SK-N-SH treated with all-trans-retinoic acid at 6 μM for 48 hours (cell line): ENCODE data around the gene SHCBP1L.

ENCODE experiments used
- ATAC-seq: fragments of 200-7000 bp; cut with Tn5 transposase; 3 replicates; pipeline ENCODE4 v1.9.1; 2020; ENCODE audit warnings: mild to moderate bottlenecking, moderate library complexity
- ARNTL ChIP-seq: fragments of 450-650 bp; formaldehyde crosslinking; IDR thresholded peaks from 2 replicates; pipeline ENCODE4 v1.5.0; 2020; ENCODE audit warnings: low read depth, mild to moderate bottlenecking, moderate library complexity, borderline replicate concordance
- BACH2 ChIP-seq: fragments of 250-450 bp; sonication (Bioruptor Pico); IDR thresholded peaks from 2 replicates; pipeline ENCODE4 v1.9.0; 2021; ENCODE audit warnings: mild to moderate bottlenecking, borderline replicate concordance
- CSRNP3 ChIP-seq: fragments of 250-450 bp; sonication (Bioruptor Pico); IDR thresholded peaks from 2 replicates; pipeline ENCODE4 v1.5.1; 2021; ENCODE audit warnings: mild to moderate bottlenecking, moderate library complexity
- ESRRG ChIP-seq: fragments of 250-450 bp; sonication (Bioruptor Pico); IDR thresholded peaks from 2 replicates; pipeline ENCODE4 v1.6.1; 2021; ENCODE audit warnings: mild to moderate bottlenecking
- GLIS3 ChIP-seq: fragments of 250-450 bp; sonication (Bioruptor Pico); IDR thresholded peaks from 2 replicates; pipeline ENCODE4 v1.5.0; 2020; ENCODE audit warnings: mild to moderate bottlenecking, moderate library complexity
- ISL1 ChIP-seq: fragments of 250-450 bp; sonication (Bioruptor Pico); IDR thresholded peaks from 2 replicates; pipeline ENCODE4 v2.1.2; 2022; ENCODE audit warnings: mild to moderate bottlenecking, moderate library complexity
- OSR1 ChIP-seq: fragments of 250-450 bp; sonication (Bioruptor Pico); IDR thresholded peaks from 2 replicates; pipeline ENCODE4 v1.8.0; 2022; ENCODE audit warnings: moderate library complexity, mild to moderate bottlenecking, inconsistent platforms
- PATZ1 ChIP-seq: fragments of 250-450 bp; sonication (Bioruptor Pico); IDR thresholded peaks from 2 replicates; pipeline ENCODE4 v1.8.0; 2020; ENCODE audit warnings: mild to moderate bottlenecking, moderate library complexity, borderline replicate concordance
- PPARA ChIP-seq: fragments of 250-450 bp; sonication (Bioruptor Pico); IDR thresholded peaks from 2 replicates; pipeline ENCODE4 v1.5.0; 2020; ENCODE audit warnings: mild to moderate bottlenecking, borderline replicate concordance
- RARB ChIP-seq: fragments of 250-450 bp; sonication (Bioruptor Pico); IDR thresholded peaks from 2 replicates; pipeline ENCODE4 v1.8.0; 2021; ENCODE audit warnings: mild to moderate bottlenecking, moderate library complexity
- SNAI2 ChIP-seq: fragments of 250-450 bp; sonication (Bioruptor Pico); IDR thresholded peaks from 2 replicates; pipeline ENCODE4 v1.5.0; 2020; ENCODE audit warnings: mild to moderate bottlenecking, moderate library complexity
- TCF4 ChIP-seq: fragments of 250-450 bp; sonication (Bioruptor Pico); IDR thresholded peaks from 2 replicates; pipeline ENCODE4 v1.8.0; 2021; ENCODE audit warnings: mild to moderate bottlenecking, moderate library complexity, borderline replicate concordance
- TOX ChIP-seq: fragments of 250-450 bp; sonication (Bioruptor Pico); IDR thresholded peaks from 2 replicates; pipeline ENCODE4 v1.8.0; 2021; ENCODE audit warnings: mild to moderate bottlenecking, moderate library complexity, borderline replicate concordance
- TSHZ2 ChIP-seq: fragments of 250-450 bp; sonication (Bioruptor Pico); IDR thresholded peaks from 2 replicates; pipeline ENCODE4 v1.5.0; 2020; ENCODE audit warnings: mild to moderate bottlenecking, moderate library complexity
- ZC3H10 ChIP-seq: fragments of 250-450 bp; sonication (Bioruptor Pico); IDR thresholded peaks from 2 replicates; pipeline ENCODE4 v1.5.1; 2021; ENCODE audit warnings: mild to moderate bottlenecking, moderate library complexity
- ZFP3 ChIP-seq: fragments of 250-450 bp; sonication (Bioruptor Pico); IDR thresholded peaks from 2 replicates; pipeline ENCODE4 v1.5.0; 2020; ENCODE audit warnings: mild to moderate bottlenecking, moderate library complexity
- ZFP30 ChIP-seq: fragments of 450-650 bp; formaldehyde crosslinking; IDR thresholded peaks from 2 replicates; pipeline ENCODE4 v1.5.0; 2022; ENCODE audit warnings: mild to moderate bottlenecking, moderate library complexity
- ZNF565 ChIP-seq: fragments of 450-650 bp; formaldehyde crosslinking; conservative IDR thresholded peaks from 2 replicates; pipeline ENCODE4 v1.5.0; 2020; ENCODE audit warnings: low read depth, mild to moderate bottlenecking, moderate library complexity
- ZNF70 ChIP-seq: fragments of 450-650 bp; formaldehyde crosslinking; IDR thresholded peaks from 2 replicates; pipeline ENCODE4 v1.5.0; 2020; ENCODE audit warnings: mild to moderate bottlenecking, moderate library complexity
- ZNF8 ChIP-seq: fragments of 450-650 bp; formaldehyde crosslinking; IDR thresholded peaks from 2 replicates; pipeline ENCODE4 v1.5.0; 2020; ENCODE audit warnings: mild to moderate bottlenecking, moderate library complexity
- TF ChIP-seq, protein P1 (sequence below): fragments of 250-450 bp; sonication (Bioruptor Pico); IDR thresholded peaks from 2 replicates; pipeline ENCODE4 v1.5.1; 2020; ENCODE audit warnings: low read depth, mild to moderate bottlenecking, moderate library complexity

The SHCBP1L gene

GRCh38 chr1:182993746-182994145 is 40.8 kb upstream of the SHCBP1L start:
- TF ChIP-seq, protein P1, sequence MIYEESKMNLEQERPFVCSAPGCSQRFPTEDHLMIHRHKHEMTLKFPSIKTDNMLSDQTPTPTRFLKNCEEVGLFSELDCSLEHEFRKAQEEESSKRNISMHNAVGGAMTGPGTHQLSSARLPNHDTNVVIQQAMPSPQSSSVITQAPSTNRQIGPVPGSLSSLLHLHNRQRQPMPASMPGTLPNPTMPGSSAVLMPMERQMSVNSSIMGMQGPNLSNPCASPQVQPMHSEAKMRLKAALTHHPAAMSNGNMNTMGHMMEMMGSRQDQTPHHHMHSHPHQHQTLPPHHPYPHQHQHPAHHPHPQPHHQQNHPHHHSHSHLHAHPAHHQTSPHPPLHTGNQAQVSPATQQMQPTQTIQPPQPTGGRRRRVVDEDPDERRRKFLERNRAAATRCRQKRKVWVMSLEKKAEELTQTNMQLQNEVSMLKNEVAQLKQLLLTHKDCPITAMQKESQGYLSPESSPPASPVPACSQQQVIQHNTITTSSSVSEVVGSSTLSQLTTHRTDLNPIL (CRISPR knock-in tag), result no peak
- TF ChIP-seq SNAI2 (CRISPR knock-in tag) (no peak), ZFP3 (CRISPR knock-in tag) (no peak)
- no peak for ATAC-seq

DNA sequence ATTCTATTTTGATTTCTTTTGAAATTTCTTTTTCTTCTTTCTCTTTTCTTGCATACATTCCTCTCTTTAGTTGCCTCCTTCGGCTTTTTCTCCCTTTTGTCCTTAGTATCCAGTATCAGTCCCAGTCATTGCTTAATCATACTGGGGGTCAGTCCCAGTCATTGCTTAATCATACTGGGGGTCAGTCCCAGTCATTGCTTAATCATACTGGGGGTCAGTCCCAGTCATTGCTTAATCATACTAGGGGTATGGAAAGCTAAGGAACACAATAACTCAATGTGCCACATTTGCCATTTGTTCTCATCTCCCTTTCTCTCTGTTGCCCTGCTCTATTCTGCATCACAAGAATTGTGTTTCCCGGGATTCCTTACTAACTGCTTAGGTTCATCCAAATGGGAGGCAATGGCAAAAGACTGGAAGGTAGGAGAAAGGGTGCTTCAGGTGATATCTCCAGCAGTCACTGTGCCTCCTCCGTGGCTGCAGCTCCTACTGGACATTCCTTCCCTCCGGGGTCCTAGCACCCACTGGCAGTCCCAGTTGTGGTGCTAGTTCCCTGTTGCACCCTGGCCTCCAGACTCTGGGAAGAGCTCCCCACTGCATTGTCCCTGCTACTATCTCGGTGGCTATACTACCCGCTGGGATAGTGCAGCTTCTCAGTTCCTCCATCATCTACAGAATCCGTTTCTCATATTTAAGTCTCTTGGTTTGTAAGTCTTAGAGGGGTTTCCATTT is 37.6 kb upstream of the SHCBP1L start:
- TF ChIP-seq CSRNP3 (CRISPR knock-in tag) (no peak), ZFP30 (CRISPR knock-in tag) (no peak), BACH2 (no peak), TSHZ2 (CRISPR knock-in tag) (no peak), ZFP3 (CRISPR knock-in tag) (no peak)
- ATAC-seq, result peak; percentile 31; the same call in 2 of the 3 replicates

DNA sequence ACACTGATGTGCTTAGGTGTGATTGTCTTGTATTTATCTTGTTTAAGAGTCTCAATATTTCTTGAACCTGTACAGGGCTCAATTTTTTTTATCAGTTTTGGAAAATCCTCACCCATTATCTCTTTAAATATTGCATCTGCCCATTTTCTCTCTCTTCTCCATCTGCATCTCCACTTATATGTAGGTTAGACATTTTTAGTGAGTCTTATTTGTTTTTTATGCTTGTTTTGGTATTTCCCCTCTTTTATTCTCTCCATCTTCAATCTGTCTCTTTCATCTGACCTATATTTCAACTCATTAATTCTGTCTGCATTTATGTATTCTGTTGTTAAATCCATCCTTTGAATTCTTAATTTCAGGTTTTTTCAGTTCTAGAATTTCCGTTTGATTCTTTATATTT is 32.9 kb upstream of the SHCBP1L start:
- ATAC-seq, result no peak
- TF ChIP-seq PPARA (CRISPR knock-in tag) (no peak), ESRRG (no peak), TCF4 (CRISPR knock-in tag) (no peak), ZFP30 (CRISPR knock-in tag) (no peak)

DNA sequence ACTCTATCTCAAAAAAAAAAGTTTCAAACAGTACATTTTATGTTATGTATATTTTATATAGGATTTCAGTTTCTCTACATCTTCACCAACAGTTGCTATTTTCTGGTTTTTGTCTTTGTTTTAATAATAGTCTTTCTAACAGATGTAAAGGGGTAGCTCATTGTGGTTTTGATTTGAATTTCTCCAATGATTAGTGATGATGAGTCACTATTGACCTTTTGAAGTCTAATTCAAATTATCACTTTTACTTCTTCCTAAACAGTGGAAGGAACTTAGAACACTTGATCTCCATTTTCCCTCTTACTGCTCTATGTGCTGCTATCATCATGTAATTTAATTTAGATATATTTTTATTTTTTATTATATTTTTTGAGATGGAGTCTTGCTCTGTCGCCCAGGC is 31.7 kb upstream of the SHCBP1L start:
- no peak for ATAC-seq
- TF ChIP-seq ZNF565, result no peak
- TF ChIP-seq OSR1 (CRISPR knock-in tag), result no peak
- TF ChIP-seq ARNTL (CRISPR knock-in tag), result no peak
- TF ChIP-seq ISL1, result no peak
- no peak for TF ChIP-seq TOX (CRISPR knock-in tag)
- TF ChIP-seq ZFP3 (CRISPR knock-in tag), result no peak
- TF ChIP-seq GLIS3 (CRISPR knock-in tag), result no peak
- TF ChIP-seq, protein P1 (CRISPR knock-in tag), result no peak
- TF ChIP-seq TSHZ2 (CRISPR knock-in tag), result no peak
- TF ChIP-seq ZNF8 (CRISPR knock-in tag), result no peak
- no peak for TF ChIP-seq TCF4 (CRISPR knock-in tag)
- no peak for TF ChIP-seq ZC3H10 (CRISPR knock-in tag)
- TF ChIP-seq PPARA (CRISPR knock-in tag), result no peak
- no peak for TF ChIP-seq PATZ1 (CRISPR knock-in tag)
- TF ChIP-seq CSRNP3 (CRISPR knock-in tag), result no peak
- TF ChIP-seq RARB (CRISPR knock-in tag), result no peak
- no peak for TF ChIP-seq ESRRG
- no peak for TF ChIP-seq ZNF70 (CRISPR knock-in tag)
